ENCODE measurements around the gene RPL38.
A peak's percentile ranks its signal among the peaks of the same experiment; 100 is the strongest.

RPL38 gene

GRCh38 chr17:74211141-74211911, 7.8 kb downstream of the RPL38 start:
- DNase-seq (ENCODE audit: low spot score) = no peak

- DNase-seq (ENCODE audit: low spot score) = no peak
Observed at GRCh38 chr17:74211912-74212208, 8.4 kb downstream of the RPL38 start.

- DNase-seq (ENCODE audit: low spot score) = peak; percentile 34
Observed at GRCh38 chr17:74212209-74212912, 8.9 kb downstream of the RPL38 start.

GRCh38 chr17:74212913-74213791, 9.7 kb downstream of the RPL38 start, which contains the start of gene TTYH2:
Gene TTYH2, plus strand, starts transcription at chr17:74213571. Its CDS starts 17 bp downstream, at chr17:74213588.
- DNase-seq (ENCODE audit: low spot score) = peak; percentile 85

GRCh38 chr17:74213861-74214391, 10.4 kb downstream of the RPL38 start:
- DNase-seq (ENCODE audit: low spot score) = no peak

- DNase-seq (ENCODE audit: low spot score) = no peak
Observed at GRCh38 chr17:74214484-74215341, 11.2 kb downstream of the RPL38 start.

- DNase-seq (ENCODE audit: low spot score) = no peak
Observed at GRCh38 chr17:74215342-74215727, 11.9 kb downstream of the RPL38 start.

- DNase-seq (ENCODE audit: low spot score) = no peak
Observed at GRCh38 chr17:74216505-74216904, 13.0 kb downstream of the RPL38 start.

GRCh38 chr17:74217037-74217730, 13.7 kb downstream of the RPL38 start:
- no peak for DNase-seq (ENCODE audit: low spot score)

GRCh38 chr17:74217888-74218287, 14.4 kb downstream of the RPL38 start:
- DNase-seq (ENCODE audit: low spot score) = no peak

GRCh38 chr17:74218436-74218835, 15.0 kb downstream of the RPL38 start:
- DNase-seq (ENCODE audit: low spot score) = no peak

- peak; percentile 54 for DNase-seq (ENCODE audit: low spot score)
Observed at GRCh38 chr17:74219576-74220133, 16.2 kb downstream of the RPL38 start.

- DNase-seq (ENCODE audit: low spot score) = peak; percentile 18
Observed at GRCh38 chr17:74220219-74220618, 16.7 kb downstream of the RPL38 start.

- no peak for DNase-seq (ENCODE audit: low spot score)
Observed at GRCh38 chr17:74220946-74221818, 17.7 kb downstream of the RPL38 start.

- DNase-seq (ENCODE audit: low spot score) = no peak
Observed at GRCh38 chr17:74222399-74222798, 18.9 kb downstream of the RPL38 start.

- no peak for DNase-seq (ENCODE audit: low spot score)
Observed at GRCh38 chr17:74223901-74224300, 20.4 kb downstream of the RPL38 start.

GRCh38 chr17:74224959-74225725, 21.7 kb downstream of the RPL38 start:
- no peak for DNase-seq (ENCODE audit: low spot score)

GRCh38 chr17:74226252-74226651, 22.8 kb downstream of the RPL38 start:
- DNase-seq (ENCODE audit: low spot score) = no peak

Measured in hematopoietic multipotent progenitor cell treated with erythropoietin and hydrocortisone succinate and interleukin-3 and kit ligand, for 17 days (in vitro differentiated cells).